ENCODE data around the gene PRDM16. TPM values are rescaled to one million over a fixed set of nuclear protein-coding genes. Genes with fewer than 3 reads are reported as not detected.

PRDM16 gene
- total and polyA plus RNA-seq, 2 of the 8 experiments (the other 6 are each of a cell fraction or from before 2014, with no cell fraction given): 0.39 to 0.43 TPM

- Histone ChIP-seq H3K18ac (ENCODE audit: extremely low read depth, low read length) (no peak overlapping the region), H4K5ac (ENCODE audit: insufficient read length, low read depth, low read length) (no peak overlapping the region), H2BK120ac (replicated peaks; ENCODE audit: low read depth, low read length) (no peak overlapping the region), H3K23ac (ENCODE audit: insufficient read length) (no peak overlapping the region), H3K4me3 (ENCODE audit: extremely low read depth in 1 of 4, insufficient read depth in 2 of 4, low read depth in 3 of 4, low read length in 4 of 4) (no peak overlapping the region), H4K8ac (ENCODE audit: extremely low read depth, insufficient read depth, low read length) (no peak overlapping the region), H3K14ac (ENCODE audit: insufficient read length) (no peak overlapping the region), H3K9me3 (ENCODE audit: insufficient read depth in 2 of 2, low read depth in 1 of 2, low read length in 1 of 2) (peaks cover 33 to 37% of the 10 kb centered on the region in 2 experiments; a peak in 3 of 4 replicates), H3K4ac (replicated peaks; ENCODE audit: insufficient read length, low read depth, low read length) (no peak overlapping the region), H3K56ac (replicated peaks; ENCODE audit: insufficient read length, low read depth, low read length) (no peak overlapping the region), H3K9ac (replicated peaks in 1 of 4; ENCODE audit: extremely low read depth in 1 of 4, low read depth in 3 of 4, low read length in 3 of 4) (no peak overlapping the region), H3K79me2 (ENCODE audit: control insufficient read depth in 1 of 2, insufficient read depth in 2 of 2, low read length in 2 of 2) (no peaks in the 10 kb centered on the region), H3K27me3 (replicated peaks in 1 of 4; ENCODE audit: control insufficient read depth in 3 of 4, extremely low read depth in 1 of 4, insufficient read depth in 3 of 4, low read length in 3 of 4) (peaks cover 5 to 13% (median 11%) of the 10 kb centered on the region in 4 experiments), H3K4me2 (ENCODE audit: insufficient read depth in 1 of 2, low read depth in 2 of 2, low read length in 2 of 2) (no peak overlapping the region), H4K20me1 (replicated peaks in 1 of 2; ENCODE audit: control insufficient read depth in 1 of 2, insufficient read depth in 2 of 2, low read length in 2 of 2) (peaks cover 0 to 3% of the 10 kb centered on the region in 2 experiments), H4K91ac (replicated peaks; ENCODE audit: insufficient read length, low read length) (no peak overlapping the region), H2BK12ac (ENCODE audit: low read depth, low read length) (no peak overlapping the region), H3K4me1 (replicated peaks in 1 of 4; ENCODE audit: control insufficient read depth in 3 of 4, insufficient read depth in 4 of 4, low read length in 3 of 4) (peaks cover 0 to 5% (median under 1%) of the 10 kb centered on the region in 4 experiments; a peak in 2 of 7 replicates), H3K36me3 (ENCODE audit: control insufficient read depth in 2 of 4, insufficient read depth in 4 of 4, low read length in 3 of 4) (no peaks in the 10 kb centered on the region), H3K27ac (ENCODE audit: low read depth, low read length) (no peak overlapping the region), H3K79me1 (ENCODE audit: low read depth, low read length) (no peaks in the 10 kb centered on the region), H2BK15ac (ENCODE audit: low read length) (no peak overlapping the region), H2BK5ac (ENCODE audit: low read depth, low read length) (no peak overlapping the region), H2AK5ac (ENCODE audit: low read depth, low read length) (no peak overlapping the region), H3K23me2 (ENCODE audit: low read depth, low read length) (peaks cover 5% of the 10 kb centered on the region; the same call in 1 of the 2 replicates), H2AFZ (ENCODE audit: low read length) (no peak overlapping the region), H2BK20ac (ENCODE audit: low read length) (no peak overlapping the region)
- ChIA-PET POLR2A (ENCODE audit: partially characterized antibody) (no interaction called here), CTCF (ENCODE audit: partially characterized antibody) (no interaction called here)
- WGBS, 2 experiments (ENCODE audit: extremely low coverage in 1 of 2, insufficient coverage in 1 of 2, insufficient read length in 1 of 2, insufficient replicate concordance in 2 of 2, low coverage in 1 of 2, low lambda C conversion rate in 2 of 2, missing lambda C conversion rate in 1 of 2): 85% methylated on average over 5 of the region's 5 CpGs; no CpG with 5 or more reads in 1 of the 2 experiments
- TF ChIP-seq CBX5 (IDR thresholded peaks at IDR 0.05; ENCODE audit: low read depth, low read length) (no peak), CREB1 (IDR thresholded peaks at IDR 0.05) (no peak)
- DNase-seq (ENCODE audit: low read depth in 1 of 2, low spot score in 2 of 2): no peak
- no peak for FAIRE-seq
Measured at GRCh38 chr1:3056641-3057040, 12.4 kb upstream of the PRDM16 start.

Measured in H1 (cell line).